ENCODE measurements around the gene KDM4C.

- TF ChIP-seq CTCF (IDR thresholded peaks at IDR 0.05) (no peak), POLR2A (IDR thresholded peaks at IDR 0.05) (no peak)
Measured at GRCh38 chr9:7095058-7095457, 337.3 kb downstream of the KDM4C start.
